Measurements from ENCODE around the gene HELZ. TPM values are rescaled to one million over a fixed set of nuclear protein-coding genes. Genes with fewer than 3 reads are reported as not detected.

Gene HELZ
- total RNA-seq, 2 donors from 2014 or later = 51.4 to 74.7 TPM

DNA sequence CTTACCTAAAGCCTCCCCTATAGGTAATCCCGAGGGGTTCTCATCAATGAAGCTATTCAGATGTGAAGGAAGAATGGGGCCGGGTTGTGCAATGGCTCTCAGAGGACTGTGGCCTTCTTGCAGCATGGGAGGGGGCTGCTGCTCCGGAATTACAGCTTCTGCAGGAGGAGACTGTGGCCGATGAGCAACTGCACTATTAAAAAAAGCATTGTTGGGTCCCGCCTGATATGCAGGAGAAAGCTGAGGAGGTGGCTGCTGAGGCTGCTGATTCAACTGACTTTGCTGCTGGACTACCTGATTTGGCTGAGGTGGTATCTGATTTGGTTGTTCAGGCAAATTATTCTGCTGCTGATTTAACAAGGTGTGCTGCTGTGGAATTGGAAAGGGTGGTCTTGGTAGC, 135.9 kb downstream of the HELZ start:
- no peak overlapping the region for H3K27ac Mint-ChIP-seq
- 86 to 94% methylated on average over 4 to 5 of the region's 5 CpGs for WGBS, 2 experiments (ENCODE audit: insufficient coverage in 1 of 2, insufficient read length in 1 of 2)
- peaks cover 68% of the 10 kb centered on the region for H3K36me3 Mint-ChIP-seq (ENCODE audit: low read depth)

DNA sequence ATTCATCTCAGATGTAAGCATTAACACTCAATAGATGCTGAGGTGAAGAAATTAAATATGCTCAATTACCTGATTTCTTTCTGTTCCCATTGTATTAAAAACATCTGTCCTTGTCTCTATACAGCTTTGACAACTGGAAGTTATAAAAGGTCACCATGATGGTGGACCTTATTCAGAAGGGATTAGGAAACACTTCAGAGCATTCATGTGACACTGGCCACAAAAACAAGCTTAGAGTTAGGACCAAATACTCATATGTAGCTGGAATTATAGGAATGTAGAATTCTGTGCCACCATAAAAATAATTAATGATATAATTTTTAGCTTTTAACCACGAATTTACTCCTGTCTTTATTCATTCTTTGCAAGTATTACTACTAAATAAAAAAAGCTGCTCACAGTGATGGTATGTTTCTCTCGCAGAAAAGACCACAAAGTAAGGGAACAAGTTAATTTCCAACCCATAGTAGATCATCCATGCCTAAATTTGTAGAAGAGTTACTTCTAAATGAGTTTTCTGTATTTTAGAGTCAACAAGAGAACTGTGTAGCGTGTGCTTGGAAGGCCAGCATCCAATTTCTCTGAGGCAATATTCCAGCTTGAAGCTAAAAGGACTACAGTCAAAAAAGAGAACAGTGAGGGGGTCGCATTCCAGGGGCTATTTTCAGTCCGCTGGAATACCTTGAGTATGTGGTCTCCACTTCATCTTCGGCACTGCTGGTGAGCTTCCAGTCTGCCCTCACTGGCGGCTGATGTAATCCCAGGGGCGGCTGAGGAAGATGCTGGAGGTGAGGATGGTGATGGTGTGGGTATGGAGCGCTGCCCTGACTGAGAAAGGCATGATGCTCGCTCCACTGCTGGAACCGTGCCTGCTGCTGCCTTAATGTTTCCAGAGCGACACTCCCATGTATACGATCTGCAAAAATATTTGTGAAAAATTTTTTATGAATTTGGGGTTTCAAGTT, 136.9 kb downstream of the HELZ start:
- Mint-ChIP-seq H3K9me3 (no peaks in the 10 kb centered on the region), H3K27ac (no peak overlapping the region), H3K4me3 (no peak overlapping the region), H3K27me3 (ENCODE audit: insufficient read depth) (no peaks in the 10 kb centered on the region), H3K4me1 (peaks cover 2% of the 10 kb centered on the region), H3K36me3 (ENCODE audit: low read depth) (peaks cover 63% of the 10 kb centered on the region)
- WGBS, 2 experiments (ENCODE audit: insufficient coverage in 1 of 2, insufficient read length in 1 of 2) = 96% methylated on average over 9 to 13 of the region's 13 CpGs
- no peak for DNase-seq
- H3K36me3 ChIP-seq (ENCODE audit: control insufficient read depth, insufficient read depth, low read length) = peaks cover 81% of the 10 kb centered on the region
- no peaks in the 10 kb centered on the region for H3K4me1 ChIP-seq (ENCODE audit: control insufficient read depth, insufficient read depth, low read length)
- no peak overlapping the region for H3K9ac ChIP-seq (ENCODE audit: extremely low read depth, low read length, poor library complexity, severe bottlenecking)
- H3K27me3 ChIP-seq (ENCODE audit: control insufficient read depth, insufficient read depth, low read length, poor library complexity, severe bottlenecking) = no peaks in the 10 kb centered on the region
- H3K27ac ChIP-seq (ENCODE audit: low read depth, low read length) = no peak overlapping the region
- TF ChIP-seq, protein P1, sequence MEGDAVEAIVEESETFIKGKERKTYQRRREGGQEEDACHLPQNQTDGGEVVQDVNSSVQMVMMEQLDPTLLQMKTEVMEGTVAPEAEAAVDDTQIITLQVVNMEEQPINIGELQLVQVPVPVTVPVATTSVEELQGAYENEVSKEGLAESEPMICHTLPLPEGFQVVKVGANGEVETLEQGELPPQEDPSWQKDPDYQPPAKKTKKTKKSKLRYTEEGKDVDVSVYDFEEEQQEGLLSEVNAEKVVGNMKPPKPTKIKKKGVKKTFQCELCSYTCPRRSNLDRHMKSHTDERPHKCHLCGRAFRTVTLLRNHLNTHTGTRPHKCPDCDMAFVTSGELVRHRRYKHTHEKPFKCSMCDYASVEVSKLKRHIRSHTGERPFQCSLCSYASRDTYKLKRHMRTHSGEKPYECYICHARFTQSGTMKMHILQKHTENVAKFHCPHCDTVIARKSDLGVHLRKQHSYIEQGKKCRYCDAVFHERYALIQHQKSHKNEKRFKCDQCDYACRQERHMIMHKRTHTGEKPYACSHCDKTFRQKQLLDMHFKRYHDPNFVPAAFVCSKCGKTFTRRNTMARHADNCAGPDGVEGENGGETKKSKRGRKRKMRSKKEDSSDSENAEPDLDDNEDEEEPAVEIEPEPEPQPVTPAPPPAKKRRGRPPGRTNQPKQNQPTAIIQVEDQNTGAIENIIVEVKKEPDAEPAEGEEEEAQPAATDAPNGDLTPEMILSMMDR (conservative IDR thresholded peaks at IDR 0.05) = no peak
- no peak overlapping the region for H3K4me3 ChIP-seq (ENCODE audit: low read length)
- no peaks in the 10 kb centered on the region for H3K9me3 ChIP-seq (ENCODE audit: control insufficient read depth, low read length)

More for the DNA sequence above, 135.9 kb downstream of the HELZ start:
- Histone ChIP-seq H3K27me3 (ENCODE audit: control insufficient read depth, insufficient read depth, low read length, poor library complexity, severe bottlenecking) (no peaks in the 10 kb centered on the region), H3K36me3 (ENCODE audit: control insufficient read depth, insufficient read depth, low read length) (peaks cover 82% of the 10 kb centered on the region), H3K9me3 (ENCODE audit: control insufficient read depth, low read length) (no peaks in the 10 kb centered on the region), H3K4me3 (ENCODE audit: low read length) (no peak overlapping the region), H3K4me1 (ENCODE audit: control insufficient read depth, insufficient read depth, low read length) (no peaks in the 10 kb centered on the region), H3K9ac (ENCODE audit: extremely low read depth, low read length, poor library complexity, severe bottlenecking) (no peak overlapping the region), H3K27ac (ENCODE audit: low read depth, low read length) (no peak overlapping the region)
- H3K4me1 Mint-ChIP-seq = peaks cover 2% of the 10 kb centered on the region
- no peak overlapping the region for H3K4me3 Mint-ChIP-seq
- TF ChIP-seq, protein P1 (conservative IDR thresholded peaks at IDR 0.05) = no peak
- H3K9me3 Mint-ChIP-seq = no peaks in the 10 kb centered on the region
- DNase-seq = no peak
- H3K27me3 Mint-ChIP-seq (ENCODE audit: insufficient read depth) = no peaks in the 10 kb centered on the region

DNA sequence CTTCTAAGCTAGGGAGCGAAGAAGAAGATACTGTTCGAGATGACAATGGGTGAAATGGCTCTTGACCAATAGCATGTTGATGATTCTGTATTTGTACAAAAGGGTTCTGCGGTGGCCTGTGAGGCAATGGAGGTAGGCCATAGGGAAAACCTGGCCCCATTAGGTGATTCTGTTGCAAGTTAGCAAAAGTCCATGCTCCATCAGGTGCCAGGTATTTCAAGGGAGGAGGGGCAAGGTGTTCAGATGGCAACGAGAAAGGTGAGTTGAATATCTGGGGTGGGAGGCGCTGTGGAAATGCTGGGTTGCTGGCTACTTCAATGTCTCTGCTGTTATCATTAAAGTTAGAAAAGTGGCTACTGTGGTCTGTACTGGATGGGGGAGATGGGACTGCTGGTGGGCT, 137.8 kb downstream of the HELZ start:
- no peaks in the 10 kb centered on the region for H3K27me3 ChIP-seq (ENCODE audit: control insufficient read depth, insufficient read depth, low read length, poor library complexity, severe bottlenecking)
- H3K36me3 ChIP-seq (ENCODE audit: control insufficient read depth, insufficient read depth, low read length) = peaks cover 73% of the 10 kb centered on the region
- no peak overlapping the region for H3K4me3 Mint-ChIP-seq
- H3K9me3 ChIP-seq (ENCODE audit: control insufficient read depth, low read length) = no peaks in the 10 kb centered on the region
- peaks cover 2% of the 10 kb centered on the region for H3K4me1 Mint-ChIP-seq
- H3K4me3 ChIP-seq (ENCODE audit: low read length) = no peak overlapping the region
- no peaks in the 10 kb centered on the region for H3K9me3 Mint-ChIP-seq
- H3K27ac ChIP-seq (ENCODE audit: low read depth, low read length) = no peak overlapping the region
- H3K27me3 Mint-ChIP-seq (ENCODE audit: insufficient read depth) = no peaks in the 10 kb centered on the region
- TF ChIP-seq, protein P1 (conservative IDR thresholded peaks at IDR 0.05) = no peak
- H3K27ac Mint-ChIP-seq = no peak overlapping the region
- 94 to 95% methylated on average over 4 to 5 of the region's 5 CpGs for WGBS, 2 experiments (ENCODE audit: insufficient coverage in 1 of 2, insufficient read length in 1 of 2)
- no peaks in the 10 kb centered on the region for H3K4me1 ChIP-seq (ENCODE audit: control insufficient read depth, insufficient read depth, low read length)
- no peak overlapping the region for H3K9ac ChIP-seq (ENCODE audit: extremely low read depth, low read length, poor library complexity, severe bottlenecking)
- DNase-seq = no peak
- peaks cover 54% of the 10 kb centered on the region for H3K36me3 Mint-ChIP-seq (ENCODE audit: low read depth)

All from endodermal cell (in vitro differentiated cells).